Right lobe of liver (tissue), 4 donors: ENCODE data around the gene GPR183.

Experiments used
- POLR2A ChIP-seq: fragments of 450-650 bp; IDR thresholded peaks from one replicate; pipeline ENCODE4 v1.6.1; 2017; ENCODE audit warnings: antibody characterized with exemption, mild to moderate bottlenecking
- TF ChIP-seq, protein P1 (sequence below), 4 donors: fragments of 200-600 bp in 3 of 4; fragments of 450-650 bp in 1 of 4; IDR thresholded peaks; one replicate each; pipeline versions ENCODE4 v1.5.1 to v1.8.0; 2016 to 2022; ENCODE audit warnings: antibody characterized with exemption in 4 of 4, mild to moderate bottlenecking in 2 of 4
- donor health status: DM: no; HTN: no; CAD: no.
- donor health status: DM: no; HTN: no; CAD: no.
- donor health status: DM: no; HTN: yes; CAD: no.

DNA sequence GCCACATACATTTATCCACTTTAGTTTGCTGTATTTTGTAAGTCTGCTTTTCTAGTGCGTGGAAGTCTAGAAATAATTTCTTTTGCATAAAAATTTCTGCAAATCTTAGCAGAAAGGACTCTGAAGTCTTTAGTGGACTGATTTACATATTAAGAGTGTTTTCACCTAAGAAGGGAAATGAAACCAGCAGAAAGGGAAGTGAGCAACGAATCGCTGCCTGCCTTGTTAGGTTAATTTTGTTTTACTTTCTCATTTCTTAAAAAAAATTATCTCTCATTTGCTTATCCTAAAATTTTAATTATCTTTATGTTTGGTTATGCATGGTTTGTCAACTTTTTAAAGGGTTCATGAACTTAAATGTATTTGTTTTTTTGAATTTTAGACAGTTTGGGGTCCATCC, 48.3 kb downstream of the GPR183 start:
- TF ChIP-seq, protein P1, sequence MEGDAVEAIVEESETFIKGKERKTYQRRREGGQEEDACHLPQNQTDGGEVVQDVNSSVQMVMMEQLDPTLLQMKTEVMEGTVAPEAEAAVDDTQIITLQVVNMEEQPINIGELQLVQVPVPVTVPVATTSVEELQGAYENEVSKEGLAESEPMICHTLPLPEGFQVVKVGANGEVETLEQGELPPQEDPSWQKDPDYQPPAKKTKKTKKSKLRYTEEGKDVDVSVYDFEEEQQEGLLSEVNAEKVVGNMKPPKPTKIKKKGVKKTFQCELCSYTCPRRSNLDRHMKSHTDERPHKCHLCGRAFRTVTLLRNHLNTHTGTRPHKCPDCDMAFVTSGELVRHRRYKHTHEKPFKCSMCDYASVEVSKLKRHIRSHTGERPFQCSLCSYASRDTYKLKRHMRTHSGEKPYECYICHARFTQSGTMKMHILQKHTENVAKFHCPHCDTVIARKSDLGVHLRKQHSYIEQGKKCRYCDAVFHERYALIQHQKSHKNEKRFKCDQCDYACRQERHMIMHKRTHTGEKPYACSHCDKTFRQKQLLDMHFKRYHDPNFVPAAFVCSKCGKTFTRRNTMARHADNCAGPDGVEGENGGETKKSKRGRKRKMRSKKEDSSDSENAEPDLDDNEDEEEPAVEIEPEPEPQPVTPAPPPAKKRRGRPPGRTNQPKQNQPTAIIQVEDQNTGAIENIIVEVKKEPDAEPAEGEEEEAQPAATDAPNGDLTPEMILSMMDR (IDR thresholded peaks at IDR 0.05): no peak
- no peak for TF ChIP-seq POLR2A
